HEK293T (cell line): ENCODE measurements around the gene LAMP1.

Experiments
- ARNT ChIP-seq: fragments of 450-650 bp; IDR thresholded peaks from 2 replicates; pipeline ENCODE4 v1.6.1; 2017; ENCODE audit warnings: mild to moderate bottlenecking
- CTBP1 ChIP-seq: fragments of 450-650 bp; IDR thresholded peaks from 2 replicates; pipeline ENCODE4 v1.6.1; 2016; ENCODE audit warnings: borderline replicate concordance
- ELF4 ChIP-seq: fragments of 450-650 bp; IDR thresholded peaks from 2 replicates; pipeline ENCODE4 v1.6.1; 2017; ENCODE audit warnings: antibody characterized with exemption
- FOXA1 ChIP-seq: fragments of 450-650 bp; IDR thresholded peaks from 2 replicates; pipeline ENCODE4 v1.6.1; 2016; ENCODE audit warnings: mild to moderate bottlenecking
- FOXK2 ChIP-seq: fragments of 450-650 bp; IDR thresholded peaks from 2 replicates; pipeline ENCODE4 v1.6.1; 2016; ENCODE audit warnings: mild to moderate bottlenecking
- FOXM1 ChIP-seq: fragments of 450-650 bp; IDR thresholded peaks from 2 replicates; pipeline ENCODE4 v1.6.1; 2017; ENCODE audit warnings: mild to moderate bottlenecking, borderline replicate concordance
- HDGF ChIP-seq: fragments of 450-650 bp; IDR thresholded peaks from 2 replicates; pipeline ENCODE4 v1.6.1; 2017; ENCODE audit warnings: antibody characterized with exemption, borderline replicate concordance
- NFRKB ChIP-seq: fragments of 450-650 bp; IDR thresholded peaks from 2 replicates; pipeline ENCODE4 v1.6.1; 2016; ENCODE audit warnings: mild to moderate bottlenecking, moderate library complexity
- SP1 ChIP-seq: fragments of 450-650 bp; IDR thresholded peaks from 2 replicates; pipeline ENCODE4 v1.6.1; 2017
- SUZ12 ChIP-seq: fragments of 450-650 bp; IDR thresholded peaks from 2 replicates; pipeline ENCODE4 v1.6.1; 2016; ENCODE audit warnings: mild to moderate bottlenecking
- TARDBP ChIP-seq: fragments of 450-650 bp; IDR thresholded peaks from 2 replicates; pipeline ENCODE4 v1.6.1; 2016

GRCh38 chr13:113317031-113317430 lies 20.0 kb downstream of the LAMP1 start:
- TF ChIP-seq ARNT (no peak), SUZ12 (no peak), TARDBP (no peak), SP1 (no peak), FOXM1 (no peak), CTBP1 (no peak), HDGF (no peak), FOXK2 (no peak), ELF4 (no peak), FOXA1 (no peak), NFRKB (no peak)
